DND-41 (cell line): ENCODE measurements around the gene EHBP1.

Source experiments
- ATAC-seq: fragments of 200-7000 bp; cut with Tn5 transposase; 3 replicates; pipeline ENCODE4 v1.9.1; 2021; ENCODE audit warnings: low read depth; ENCODE audit not compliant: insufficient read depth
- DNase-seq: peaks from one replicate; pipeline ENCODE4 v3.0.0-alpha.2; 2020
- H2AFZ ChIP-seq: 2 replicates; pipeline ENCODE4 v1.6.0; 2012; ENCODE audit warnings: low read depth, low read length
- H3K27ac ChIP-seq: 2 replicates; pipeline ENCODE4 v1.5.1; 2012; ENCODE audit warnings: low read length, inconsistent platforms
- H3K27me3 ChIP-seq: fragments of 200-600 bp; sonication (generic); 2 replicates; pipeline ENCODE4 v1.6.0; 2012; ENCODE audit warnings: low read length, mild to moderate bottlenecking, inconsistent platforms; ENCODE audit not compliant: insufficient read depth, poor library complexity
- H3K36me3 ChIP-seq: 2 replicates; pipeline ENCODE4 v1.5.1; 2012; ENCODE audit warnings: low read length, inconsistent platforms; ENCODE audit not compliant: insufficient read depth
- H3K4me1 ChIP-seq: 2 replicates; pipeline ENCODE4 v1.5.1; 2012; ENCODE audit warnings: mild to moderate bottlenecking, low read length; ENCODE audit not compliant: insufficient read depth
- H3K4me2 ChIP-seq: 2 replicates; pipeline ENCODE4 v1.6.0; 2012; ENCODE audit warnings: mild to moderate bottlenecking, moderate library complexity, low read length, inconsistent platforms; ENCODE audit not compliant: insufficient read depth
- H3K4me3 ChIP-seq, 2 experiments: fragments of 200-600 bp in 1 of 2; shearing (Covaris generic) in 1 of 2; 2 replicates each; pipeline ENCODE4 v1.5.1; 2012 to 2016; ENCODE audit warnings: inconsistent platforms in 2 of 2, low read length in 2 of 2, mild to moderate bottlenecking in 2 of 2, low read depth in 1 of 2, moderate library complexity in 1 of 2
- H3K79me2 ChIP-seq: 2 replicates; pipeline ENCODE4 v1.6.0; 2012; ENCODE audit warnings: low read length, inconsistent platforms; ENCODE audit not compliant: insufficient read depth
- H3K9ac ChIP-seq: 2 replicates; pipeline ENCODE4 v1.6.0; 2012; ENCODE audit warnings: low read depth, mild to moderate bottlenecking, inconsistent platforms, low read length, moderate library complexity
- H3K9me3 ChIP-seq: 2 replicates; pipeline ENCODE4 v1.5.1; 2012; ENCODE audit warnings: low read length, moderate library complexity, mild to moderate bottlenecking, inconsistent platforms; ENCODE audit not compliant: insufficient read depth, severe bottlenecking
- H4K20me1 ChIP-seq: 2 replicates; pipeline ENCODE4 v1.6.0; 2012; ENCODE audit warnings: low read length; ENCODE audit not compliant: insufficient read depth
- EZH2 ChIP-seq: IDR thresholded peaks from 3 replicates; pipeline ENCODE4 v1.6.1; 2012; ENCODE audit warnings: borderline replicate concordance, low read depth, mild to moderate bottlenecking, moderate library complexity, low read length, inconsistent platforms; ENCODE audit not compliant: severe bottlenecking
- TF ChIP-seq, protein P1 (sequence below): IDR thresholded peaks from 2 replicates; pipeline ENCODE4 v1.5.1; 2012; ENCODE audit warnings: borderline replicate concordance, low read length, moderate library complexity, mild to moderate bottlenecking; ENCODE audit not compliant: poor library complexity, severe bottlenecking; ENCODE audit errors: extremely low read depth

Gene EHBP1

DNA sequence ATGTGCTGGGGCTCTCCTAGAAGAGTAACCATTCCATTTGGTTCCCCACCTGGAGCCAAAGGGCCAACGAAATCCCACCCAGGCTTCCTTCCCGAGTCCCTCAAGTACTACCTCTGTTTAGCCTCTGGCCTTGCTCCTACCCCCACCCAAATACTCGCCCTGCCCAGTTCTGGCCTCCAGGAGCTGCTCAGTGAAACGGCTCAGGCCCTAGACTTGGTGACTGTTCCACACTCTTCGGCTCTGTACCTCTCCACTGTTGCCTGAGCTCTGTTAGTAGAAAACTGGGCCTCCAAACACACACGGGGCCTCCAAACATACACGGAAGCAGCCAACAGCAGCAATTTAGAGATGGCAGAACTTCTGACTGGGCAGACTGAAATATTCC is 349.3 kb downstream of the EHBP1 start:
- peaks cover 19% of the 10 kb centered on the region for H3K4me1 ChIP-seq
- H3K4me2 ChIP-seq: no peak overlapping the region
- peaks cover 22% of the 10 kb centered on the region for H3K79me2 ChIP-seq
- no peak overlapping the region for H3K27ac ChIP-seq
- DNase-seq (no peak), ATAC-seq (no peak)
- H3K9ac ChIP-seq: no peak overlapping the region
- no peaks in the 10 kb centered on the region for H3K9me3 ChIP-seq
- peaks cover 55% of the 10 kb centered on the region for H3K36me3 ChIP-seq
- H4K20me1 ChIP-seq: no peaks in the 10 kb centered on the region
- no peak overlapping the region for H3K4me3 ChIP-seq
- H3K27me3 ChIP-seq: no peaks in the 10 kb centered on the region
- TF ChIP-seq EZH2: no peak
- TF ChIP-seq, protein P1, sequence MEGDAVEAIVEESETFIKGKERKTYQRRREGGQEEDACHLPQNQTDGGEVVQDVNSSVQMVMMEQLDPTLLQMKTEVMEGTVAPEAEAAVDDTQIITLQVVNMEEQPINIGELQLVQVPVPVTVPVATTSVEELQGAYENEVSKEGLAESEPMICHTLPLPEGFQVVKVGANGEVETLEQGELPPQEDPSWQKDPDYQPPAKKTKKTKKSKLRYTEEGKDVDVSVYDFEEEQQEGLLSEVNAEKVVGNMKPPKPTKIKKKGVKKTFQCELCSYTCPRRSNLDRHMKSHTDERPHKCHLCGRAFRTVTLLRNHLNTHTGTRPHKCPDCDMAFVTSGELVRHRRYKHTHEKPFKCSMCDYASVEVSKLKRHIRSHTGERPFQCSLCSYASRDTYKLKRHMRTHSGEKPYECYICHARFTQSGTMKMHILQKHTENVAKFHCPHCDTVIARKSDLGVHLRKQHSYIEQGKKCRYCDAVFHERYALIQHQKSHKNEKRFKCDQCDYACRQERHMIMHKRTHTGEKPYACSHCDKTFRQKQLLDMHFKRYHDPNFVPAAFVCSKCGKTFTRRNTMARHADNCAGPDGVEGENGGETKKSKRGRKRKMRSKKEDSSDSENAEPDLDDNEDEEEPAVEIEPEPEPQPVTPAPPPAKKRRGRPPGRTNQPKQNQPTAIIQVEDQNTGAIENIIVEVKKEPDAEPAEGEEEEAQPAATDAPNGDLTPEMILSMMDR: no peak
- H2AFZ ChIP-seq: no peak overlapping the region

DNA sequence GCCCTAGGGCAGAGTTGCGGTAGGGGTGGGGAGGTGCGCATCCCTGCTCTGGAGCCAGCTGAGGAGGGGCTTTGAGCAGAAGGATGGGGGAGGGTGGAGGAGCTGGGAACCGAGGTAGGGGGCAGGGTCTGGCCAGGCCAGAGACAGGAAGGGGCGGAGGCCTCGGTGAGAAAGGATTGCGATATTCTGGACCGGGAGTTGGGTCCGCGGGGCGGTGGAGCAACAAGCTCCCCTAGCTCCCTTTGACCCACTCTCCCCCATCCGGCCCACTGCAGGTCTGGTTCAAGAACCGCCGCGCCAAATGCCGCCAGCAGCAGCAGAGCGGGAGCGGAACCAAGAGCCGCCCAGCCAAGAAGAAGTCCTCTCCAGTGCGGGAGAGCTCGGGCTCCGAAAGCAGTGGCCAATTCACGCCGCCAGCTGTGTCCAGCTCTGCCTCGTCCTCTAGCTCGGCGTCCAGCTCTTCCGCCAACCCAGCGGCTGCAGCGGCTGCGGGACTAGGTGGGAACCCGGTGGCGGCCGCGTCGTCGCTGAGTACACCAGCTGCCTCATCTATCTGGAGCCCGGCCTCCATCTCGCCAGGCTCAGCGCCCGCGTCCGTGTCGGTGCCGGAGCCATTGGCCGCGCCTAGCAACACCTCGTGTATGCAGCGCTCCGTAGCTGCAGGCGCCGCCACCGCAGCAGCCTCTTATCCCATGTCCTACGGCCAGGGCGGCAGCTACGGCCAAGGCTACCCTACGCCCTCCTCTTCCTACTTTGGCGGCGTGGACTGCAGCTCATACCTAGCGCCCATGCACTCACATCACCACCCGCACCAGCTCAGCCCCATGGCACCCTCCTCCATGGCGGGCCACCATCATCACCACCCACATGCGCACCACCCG is 350.0 kb downstream of the EHBP1 start:
- no peak overlapping the region for H3K4me3 ChIP-seq
- TF ChIP-seq EZH2: no peak
- TF ChIP-seq, protein P1: no peak
- ATAC-seq (no peak), DNase-seq (no peak)
- H3K4me1 ChIP-seq: peaks cover 17% of the 10 kb centered on the region
- no peaks in the 10 kb centered on the region for H3K9me3 ChIP-seq
- H3K36me3 ChIP-seq: peaks cover 55% of the 10 kb centered on the region
- H2AFZ ChIP-seq: no peak overlapping the region
- peaks cover 22% of the 10 kb centered on the region for H3K79me2 ChIP-seq
- no peaks in the 10 kb centered on the region for H3K27me3 ChIP-seq
- H3K4me2 ChIP-seq: no peak overlapping the region
- no peak overlapping the region for H3K9ac ChIP-seq
- H4K20me1 ChIP-seq: no peaks in the 10 kb centered on the region
- H3K27ac ChIP-seq: no peak overlapping the region

DNA sequence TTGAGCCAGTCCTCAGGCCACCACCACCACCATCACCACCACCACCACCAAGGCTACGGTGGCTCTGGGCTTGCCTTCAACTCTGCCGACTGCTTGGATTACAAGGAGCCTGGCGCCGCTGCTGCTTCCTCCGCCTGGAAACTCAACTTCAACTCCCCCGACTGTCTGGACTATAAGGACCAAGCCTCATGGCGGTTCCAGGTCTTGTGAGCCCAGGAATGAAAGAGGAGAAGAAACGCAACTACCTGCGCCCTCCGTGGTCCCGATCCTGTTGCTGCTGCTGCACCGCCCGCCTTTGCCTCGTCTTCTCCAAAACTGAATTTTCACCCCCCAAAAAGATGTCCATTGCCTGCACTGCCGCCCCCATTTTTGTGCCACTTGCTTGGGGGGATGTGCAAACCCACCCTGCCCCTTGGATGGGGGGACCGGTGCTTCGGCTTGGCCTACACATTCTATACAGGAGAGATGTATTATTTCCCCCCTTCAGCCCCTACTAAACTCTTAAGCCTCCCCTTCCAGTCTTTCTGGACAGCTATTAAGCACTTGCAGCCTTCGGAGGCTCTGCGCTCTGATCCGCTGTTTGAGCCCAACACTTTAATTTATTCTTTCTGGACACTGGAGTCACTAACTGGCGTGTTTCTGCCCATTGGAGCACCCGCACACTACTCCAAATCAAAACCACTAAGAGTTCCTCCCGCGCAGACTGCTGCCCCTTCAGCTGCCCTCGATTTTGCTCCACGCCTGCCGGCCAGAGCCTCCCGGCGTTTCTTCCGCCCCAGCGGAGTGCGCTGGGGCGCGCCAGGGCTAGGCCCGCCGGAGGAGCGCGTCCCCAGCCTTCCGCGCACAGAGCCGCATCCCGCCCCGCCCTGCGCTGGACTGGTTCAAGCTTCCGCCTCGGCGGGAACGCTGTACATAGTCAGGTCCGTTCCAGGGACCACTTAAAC is 350.9 kb downstream of the EHBP1 start:
- no peak overlapping the region for H3K9ac ChIP-seq
- no peaks in the 10 kb centered on the region for H3K9me3 ChIP-seq
- H2AFZ ChIP-seq: no peak overlapping the region
- H3K4me1 ChIP-seq: peaks cover 13% of the 10 kb centered on the region
- no peak for ATAC-seq
- H3K27me3 ChIP-seq: no peaks in the 10 kb centered on the region
- no peak overlapping the region for H3K27ac ChIP-seq
- no peaks in the 10 kb centered on the region for H4K20me1 ChIP-seq
- TF ChIP-seq EZH2: no peak
- TF ChIP-seq, protein P1: no peak
- peaks cover 15% of the 10 kb centered on the region for H3K79me2 ChIP-seq
- DNase-seq: no peak
- peaks cover 55% of the 10 kb centered on the region for H3K36me3 ChIP-seq
- no peak overlapping the region for H3K4me3 ChIP-seq
- no peak overlapping the region for H3K4me2 ChIP-seq
